ENCODE results near the gene DDAH1.
"Not testable (repeated sequence)": the region's sequence is repeated elsewhere in the genome, so short reads cannot be mapped to it uniquely, and the experiment has no call there.

Gene DDAH1

GRCh38 chr1:85465099-85465785 is at the start of gene DDAH1:
Gene DDAH1, minus strand, starts transcription at chr1:85465159. Its CDS starts 114 bp downstream, at chr1:85465045.
- DNase-seq (ENCODE audit: low read depth): peak; percentile 23

GRCh38 chr1:85513998-85514397 is 49.0 kb upstream of the DDAH1 start:
- DNase-seq (ENCODE audit: low read depth); in situ Hi-C loops (cut with HindIII; ENCODE audit: low sequenced_read_pairs); H3K4me3 ChIP-seq (ENCODE audit: low read depth, low read length): not testable (repeated sequence)

More at GRCh38 chr1:85465099-85465785, at the start of gene DDAH1:
- in situ Hi-C loops (cut with HindIII; ENCODE audit: low sequenced_read_pairs): no loop called here
- H3K4me3 ChIP-seq (ENCODE audit: low read depth, low read length): peak within 1 kb of the TSS; percentile 78
- no peak for TF ChIP-seq CTCF (IDR thresholded peaks at IDR 0.05; ENCODE audit: low read depth, low read length, missing control alignments)

GRCh38 chr1:85504417-85504816 is 39.5 kb upstream of the DDAH1 start:
- in situ Hi-C loops (cut with HindIII; ENCODE audit: low sequenced_read_pairs): no loop called here
- no peak for DNase-seq (ENCODE audit: low read depth)
- H3K4me3 ChIP-seq (ENCODE audit: low read depth, low read length): no peak overlapping the region
- no peak for TF ChIP-seq CTCF (IDR thresholded peaks at IDR 0.05; ENCODE audit: low read depth, low read length, missing control alignments)

GRCh38 chr1:85502625-85503083 is 37.7 kb upstream of the DDAH1 start:
- peak; percentile 68 for TF ChIP-seq CTCF (IDR thresholded peaks at IDR 0.05; ENCODE audit: low read depth, low read length, missing control alignments)
- peak; percentile 68 for DNase-seq (ENCODE audit: low read depth)
- H3K4me3 ChIP-seq (ENCODE audit: low read depth, low read length): no peak overlapping the region
- in situ Hi-C loops (cut with HindIII; ENCODE audit: low sequenced_read_pairs): no loop called here

- no peak overlapping the region for H3K4me3 ChIP-seq (ENCODE audit: low read depth, low read length)
- in situ Hi-C loops (cut with HindIII; ENCODE audit: low sequenced_read_pairs): no loop called here
- no peak for DNase-seq (ENCODE audit: low read depth)
- TF ChIP-seq CTCF (IDR thresholded peaks at IDR 0.05; ENCODE audit: low read depth, low read length, missing control alignments): no peak
Measured at GRCh38 chr1:85502171-85502570, 37.2 kb upstream of the DDAH1 start.

GRCh38 chr1:85501355-85501898 is 36.5 kb upstream of the DDAH1 start:
- no peak for DNase-seq (ENCODE audit: low read depth)
- H3K4me3 ChIP-seq (ENCODE audit: low read depth, low read length): no peak overlapping the region
- in situ Hi-C loops (cut with HindIII; ENCODE audit: low sequenced_read_pairs): no loop called here
- no peak for TF ChIP-seq CTCF (IDR thresholded peaks at IDR 0.05; ENCODE audit: low read depth, low read length, missing control alignments)

- no peak for DNase-seq (ENCODE audit: low read depth)
- no peak overlapping the region for H3K4me3 ChIP-seq (ENCODE audit: low read depth, low read length)
- in situ Hi-C loops (cut with HindIII; ENCODE audit: low sequenced_read_pairs): no loop called here
- TF ChIP-seq CTCF (IDR thresholded peaks at IDR 0.05; ENCODE audit: low read depth, low read length, missing control alignments): no peak
Measured at GRCh38 chr1:85496941-85497582, 32.1 kb upstream of the DDAH1 start.

Data from astrocyte of the cerebellum (primary cell).